ENCODE measurements around the gene JPH2.

- no peak for TF ChIP-seq EP300 (IDR thresholded peaks at IDR 0.05; ENCODE audit: borderline replicate concordance in 1 of 2, control insufficient read depth in 1 of 2, low read depth in 2 of 2, low read length in 2 of 2)
- no peak for TF ChIP-seq CEBPZ (IDR thresholded peaks at IDR 0.05; ENCODE audit: low read depth, low read length)
- no peak for TF ChIP-seq POLR2AphosphoS5 (IDR thresholded peaks at IDR 0.05; ENCODE audit: low read length)
- TF ChIP-seq CTCF (IDR thresholded peaks at IDR 0.05 in 2 of 3, conservative IDR thresholded peaks at IDR 0.05 in 1 of 3; ENCODE audit: control insufficient read depth in 2 of 3, extremely low read depth in 1 of 3, insufficient read depth in 1 of 3, low read depth in 3 of 3, low read length in 3 of 3): no peak
Observed at GRCh38 chr20:44234566-44235317, 47.8 kb upstream of the JPH2 start.

Data from GM12878 (cell line).